Esophagus squamous epithelium (tissue), 5 donors: ENCODE data around the gene PPM1N. TPM values are rescaled to one million over a fixed set of nuclear protein-coding genes. Genes with fewer than 3 reads are reported as not detected.
A peak's percentile ranks its signal among the peaks of the same experiment; 100 is the strongest.

ENCODE experiments used
- DNase-seq: peaks from one replicate; lab custom pipeline; 2025; lab: John Stamatoyannopoulos, UW
- H3K27ac ChIP-seq, 4 donors: fragments of 200-600 bp; sonication (generic); one replicate each; pipeline ENCODE4 v1.5.1; 2016 to 2019; ENCODE audit warnings: mild to moderate bottlenecking in 1 of 4
- H3K27me3 ChIP-seq, 4 donors: fragments of 200-600 bp; sonication (generic); 1 replicate in 3 of 4; 2 replicates in 1 of 4; pipeline versions ENCODE4 v1.5.1 to v1.6.0; 2017 to 2021; ENCODE audit warnings: antibody characterized with exemption in 1 of 4
- H3K36me3 ChIP-seq, 3 donors: fragments of 200-600 bp; sonication (generic); one replicate each; pipeline ENCODE4 v1.5.1; 2016 to 2019
- H3K4me1 ChIP-seq, 3 donors: fragments of 200-600 bp; sonication (generic); one replicate each; pipeline ENCODE4 v1.5.1; 2017 to 2019
- H3K4me3 ChIP-seq, 4 donors: fragments of 200-600 bp; sonication (generic); 1 replicate in 3 of 4; 2 replicates in 1 of 4; pipeline ENCODE4 v1.5.1; 2016 to 2019; ENCODE audit warnings: mild to moderate bottlenecking in 2 of 4, moderate library complexity in 1 of 4
- H3K9me3 ChIP-seq, 3 donors: fragments of 200-600 bp; sonication (generic); one replicate each; pipeline ENCODE4 v1.5.1; 2016 to 2019
- POLR2A ChIP-seq, 4 donors: fragments of 450-650 bp; IDR thresholded peaks; one replicate each; pipeline ENCODE4 v1.6.1; 2017; ENCODE audit warnings: antibody characterized with exemption in 4 of 4, mild to moderate bottlenecking in 4 of 4, moderate library complexity in 3 of 4
- WGBS, 2 donors: methylation state at CpG; one replicate each; pipeline ENCODE4 v1.1.5; 2018; 5-methylcytosine and 5-hydroxymethylcytosine counted together
- intact Hi-C: fragments of 100-400 bp; cut with DNase I; formaldehyde crosslinking; loops from one replicate; pipeline ENCODE4 v1.15.0; 2022
- total RNA-seq, 4 donors: library from RNA; depleted of rRNA; stranded (reverse); fragments of >200 nt; gene quantifications; one replicate each; pipeline ENCODE4 v1.1.0, GENCODE V29; 2016
- TF ChIP-seq, protein P1 (sequence below), 6 experiments: fragments of 450-650 bp in 4 of 6; fragments of 200-600 bp in 2 of 6; sonication (generic) in 2 of 6; IDR thresholded peaks; one replicate each; pipeline ENCODE4 v1.5.1; 2016 to 2019; ENCODE audit warnings: antibody characterized with exemption in 6 of 6, mild to moderate bottlenecking in 4 of 6, moderate library complexity in 4 of 6
- donor health status: DM: yes; HTN: yes; CAD: no.

PPM1N gene
- total RNA-seq, 4 donors from 2014 or later: 1.8 to 6.7 (median 4.0) TPM

DNA sequence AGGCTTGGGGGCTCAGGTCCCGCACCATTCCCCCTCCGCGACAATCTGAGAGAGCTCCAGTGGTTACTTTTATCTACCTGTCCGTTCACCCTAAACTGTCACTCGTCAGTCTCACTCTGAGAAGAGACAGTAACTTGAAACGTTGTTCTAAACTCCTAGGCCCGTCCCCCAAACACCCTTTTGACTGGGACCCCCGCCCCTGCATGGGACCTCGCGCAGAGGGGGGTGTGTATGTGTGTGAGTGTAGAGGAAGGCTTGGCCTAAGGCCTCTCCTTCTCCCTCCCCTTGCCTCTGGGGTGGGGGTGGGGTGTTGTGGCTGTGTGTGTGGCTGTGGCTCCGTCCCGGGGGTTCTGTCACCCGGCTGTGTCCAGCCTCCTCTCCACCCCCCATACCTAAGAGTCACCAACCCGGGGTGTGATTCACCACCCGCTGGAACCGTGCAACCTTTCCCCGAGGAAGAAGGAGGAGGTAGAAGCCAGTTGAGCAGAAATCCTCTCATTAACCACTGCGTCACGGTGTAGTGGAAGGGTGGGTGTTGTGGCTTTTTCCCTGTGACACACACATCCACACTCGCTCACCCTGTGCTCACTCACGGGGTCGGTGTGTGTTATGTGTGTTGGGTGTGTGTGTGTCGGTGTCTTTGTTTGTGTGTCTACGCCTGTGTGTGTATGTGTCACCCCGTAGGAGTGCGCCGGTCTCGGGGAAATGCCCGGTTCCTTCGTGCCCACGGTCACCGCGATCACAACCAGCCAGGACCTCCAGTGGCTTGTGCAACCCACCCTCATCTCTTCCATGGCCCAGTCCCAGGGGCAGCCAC, 28.1 kb upstream of the PPM1N start:
- TF ChIP-seq, protein P1, sequence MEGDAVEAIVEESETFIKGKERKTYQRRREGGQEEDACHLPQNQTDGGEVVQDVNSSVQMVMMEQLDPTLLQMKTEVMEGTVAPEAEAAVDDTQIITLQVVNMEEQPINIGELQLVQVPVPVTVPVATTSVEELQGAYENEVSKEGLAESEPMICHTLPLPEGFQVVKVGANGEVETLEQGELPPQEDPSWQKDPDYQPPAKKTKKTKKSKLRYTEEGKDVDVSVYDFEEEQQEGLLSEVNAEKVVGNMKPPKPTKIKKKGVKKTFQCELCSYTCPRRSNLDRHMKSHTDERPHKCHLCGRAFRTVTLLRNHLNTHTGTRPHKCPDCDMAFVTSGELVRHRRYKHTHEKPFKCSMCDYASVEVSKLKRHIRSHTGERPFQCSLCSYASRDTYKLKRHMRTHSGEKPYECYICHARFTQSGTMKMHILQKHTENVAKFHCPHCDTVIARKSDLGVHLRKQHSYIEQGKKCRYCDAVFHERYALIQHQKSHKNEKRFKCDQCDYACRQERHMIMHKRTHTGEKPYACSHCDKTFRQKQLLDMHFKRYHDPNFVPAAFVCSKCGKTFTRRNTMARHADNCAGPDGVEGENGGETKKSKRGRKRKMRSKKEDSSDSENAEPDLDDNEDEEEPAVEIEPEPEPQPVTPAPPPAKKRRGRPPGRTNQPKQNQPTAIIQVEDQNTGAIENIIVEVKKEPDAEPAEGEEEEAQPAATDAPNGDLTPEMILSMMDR (IDR thresholded peaks at IDR 0.05): no peak
- no peak for TF ChIP-seq POLR2A (IDR thresholded peaks at IDR 0.05)
- intact Hi-C loops: no loop called here
- Histone ChIP-seq H3K4me3 (peak overlapping the region; percentile 61 to 84 (median 78)), H3K9me3 (no peaks in the 10 kb centered on the region), H3K27ac (peak overlapping the region; percentile 98 to 99 (median 98)), H3K27me3 (peaks cover 0 to 7% (median 0%) of the 10 kb centered on the region in 4 donors), H3K36me3 (no peaks in the 10 kb centered on the region), H3K4me1 (peaks cover 23 to 41% (median 23%) of the 10 kb centered on the region in 3 donors)
- 8 to 22% methylated on average over 11 to 31 of the region's 33 CpGs for WGBS, 2 donors
- no peak for DNase-seq

DNA sequence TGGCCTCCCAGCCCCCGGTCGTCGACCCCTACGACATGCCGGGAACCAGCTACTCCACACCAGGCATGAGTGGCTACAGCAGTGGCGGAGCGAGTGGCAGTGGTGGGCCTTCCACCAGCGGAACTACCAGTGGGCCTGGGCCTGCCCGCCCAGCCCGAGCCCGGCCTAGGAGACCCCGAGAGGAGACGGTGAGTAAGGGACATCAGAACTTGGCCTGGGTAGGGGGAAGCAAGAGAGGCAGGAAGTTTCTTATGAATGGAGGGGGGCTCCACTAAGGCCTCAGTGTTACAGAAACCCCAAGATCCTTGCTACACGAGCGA, 27.5 kb upstream of the PPM1N start:
- Histone ChIP-seq H3K9me3 (no peaks in the 10 kb centered on the region), H3K4me1 (peaks cover 23 to 41% (median 23%) of the 10 kb centered on the region in 3 donors), H3K27me3 (peaks cover 0 to 6% (median 0%) of the 10 kb centered on the region in 4 donors), H3K27ac (peak overlapping the region; percentile 98 to 99 (median 98)), H3K4me3 (peak overlapping the region in 1 of 4 donors; percentile 84), H3K36me3 (no peaks in the 10 kb centered on the region)
- intact Hi-C loops: no loop called here
- 88% methylated on average over 10 of the region's 15 CpGs; no CpG with 5 or more reads in 1 of the 2 donors for WGBS, 2 donors
- TF ChIP-seq, protein P1 (IDR thresholded peaks at IDR 0.05): no peak
- no peak for TF ChIP-seq POLR2A (IDR thresholded peaks at IDR 0.05)
- no peak for DNase-seq

DNA sequence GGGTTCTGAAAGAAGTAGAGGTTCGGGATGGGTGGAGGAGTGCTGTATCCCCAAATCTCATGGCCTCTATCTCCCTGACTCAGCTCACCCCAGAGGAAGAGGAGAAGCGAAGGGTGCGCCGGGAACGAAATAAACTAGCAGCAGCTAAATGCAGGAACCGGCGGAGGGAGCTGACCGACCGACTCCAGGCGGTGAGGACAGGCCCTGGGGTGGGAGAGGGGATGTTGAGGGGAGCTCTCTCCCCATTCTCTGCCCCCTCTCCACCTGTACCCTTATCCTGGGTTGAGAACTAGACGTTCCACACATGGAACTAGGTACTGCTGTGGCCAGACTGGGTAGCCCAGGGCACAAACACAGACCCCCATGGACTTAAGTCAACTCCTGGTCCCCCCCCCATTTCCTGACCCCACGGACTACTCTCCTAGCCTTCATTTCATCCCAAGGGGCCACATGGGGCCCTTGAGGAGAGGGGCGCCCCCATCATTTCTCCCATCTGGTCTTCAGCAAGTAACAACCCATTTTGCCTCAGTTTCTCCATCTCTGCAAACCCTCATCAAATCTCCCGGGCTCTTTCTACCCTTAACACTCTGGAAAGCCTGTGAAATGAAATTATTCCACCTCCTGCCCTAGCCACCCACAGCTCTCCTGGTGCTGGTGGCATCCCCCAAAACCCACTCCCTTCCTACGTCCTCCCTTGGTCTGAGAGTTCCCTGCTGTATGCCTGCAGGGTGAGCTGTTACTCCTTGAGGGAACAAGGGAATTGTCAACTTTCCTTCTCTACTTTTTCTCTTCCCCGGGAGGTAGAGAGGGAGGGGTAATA, 26.9 kb upstream of the PPM1N start:
- Histone ChIP-seq H3K36me3 (no peaks in the 10 kb centered on the region), H3K9me3 (no peaks in the 10 kb centered on the region), H3K4me1 (peaks cover 23 to 41% (median 23%) of the 10 kb centered on the region in 3 donors), H3K4me3 (no peak overlapping the region), H3K27ac (no peak overlapping the region), H3K27me3 (no peaks in the 10 kb centered on the region)
- TF ChIP-seq POLR2A (IDR thresholded peaks at IDR 0.05): no peak
- TF ChIP-seq, protein P1 (IDR thresholded peaks at IDR 0.05): no peak
- intact Hi-C loops: no loop called here
- no peak for DNase-seq
- 76 to 94% methylated on average over 5 to 13 of the region's 16 CpGs for WGBS, 2 donors

DNA sequence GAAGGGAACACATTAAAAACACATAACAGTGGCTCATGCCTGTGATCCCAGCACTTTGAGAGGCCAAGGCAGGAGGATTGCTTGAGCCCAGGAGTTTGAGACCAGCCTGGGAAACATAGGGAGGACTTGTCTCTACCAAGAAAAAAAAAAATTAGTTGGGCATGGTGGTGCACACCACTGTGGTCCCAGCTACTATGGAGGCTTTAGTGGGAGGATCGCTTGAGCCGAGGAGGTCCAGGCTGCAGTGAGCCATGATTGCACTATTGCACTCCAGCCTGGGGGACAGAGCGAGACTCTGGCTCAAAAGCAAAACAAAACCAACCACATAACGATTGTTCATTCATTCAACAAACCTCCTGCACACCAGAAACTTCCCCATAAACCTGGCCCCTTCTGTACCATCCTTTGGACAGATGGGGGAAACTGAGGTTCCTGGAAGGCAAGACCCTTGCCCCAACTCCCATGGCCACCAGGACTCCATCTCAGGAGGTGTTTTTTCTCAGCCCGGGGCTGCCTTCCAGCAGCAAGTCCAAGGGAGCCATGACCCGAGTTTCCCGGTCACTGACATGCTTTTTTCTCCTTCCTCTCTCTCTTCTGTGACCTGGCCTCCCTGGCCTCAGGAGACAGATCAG, 26.2 kb upstream of the PPM1N start:
- Histone ChIP-seq H3K27ac (no peak overlapping the region), H3K27me3 (no peaks in the 10 kb centered on the region), H3K9me3 (no peaks in the 10 kb centered on the region), H3K4me3 (no peak overlapping the region), H3K36me3 (no peaks in the 10 kb centered on the region), H3K4me1 (peaks cover 21 to 38% (median 23%) of the 10 kb centered on the region in 3 donors)
- no peak for TF ChIP-seq POLR2A (IDR thresholded peaks at IDR 0.05)
- TF ChIP-seq, protein P1 (IDR thresholded peaks at IDR 0.05): no peak
- WGBS, 2 donors: 63 to 65% methylated on average over 7 of the region's 7 CpGs
- DNase-seq: no peak
- intact Hi-C loops: no loop called here
